ENCODE results near the gene RCOR1.

DNA sequence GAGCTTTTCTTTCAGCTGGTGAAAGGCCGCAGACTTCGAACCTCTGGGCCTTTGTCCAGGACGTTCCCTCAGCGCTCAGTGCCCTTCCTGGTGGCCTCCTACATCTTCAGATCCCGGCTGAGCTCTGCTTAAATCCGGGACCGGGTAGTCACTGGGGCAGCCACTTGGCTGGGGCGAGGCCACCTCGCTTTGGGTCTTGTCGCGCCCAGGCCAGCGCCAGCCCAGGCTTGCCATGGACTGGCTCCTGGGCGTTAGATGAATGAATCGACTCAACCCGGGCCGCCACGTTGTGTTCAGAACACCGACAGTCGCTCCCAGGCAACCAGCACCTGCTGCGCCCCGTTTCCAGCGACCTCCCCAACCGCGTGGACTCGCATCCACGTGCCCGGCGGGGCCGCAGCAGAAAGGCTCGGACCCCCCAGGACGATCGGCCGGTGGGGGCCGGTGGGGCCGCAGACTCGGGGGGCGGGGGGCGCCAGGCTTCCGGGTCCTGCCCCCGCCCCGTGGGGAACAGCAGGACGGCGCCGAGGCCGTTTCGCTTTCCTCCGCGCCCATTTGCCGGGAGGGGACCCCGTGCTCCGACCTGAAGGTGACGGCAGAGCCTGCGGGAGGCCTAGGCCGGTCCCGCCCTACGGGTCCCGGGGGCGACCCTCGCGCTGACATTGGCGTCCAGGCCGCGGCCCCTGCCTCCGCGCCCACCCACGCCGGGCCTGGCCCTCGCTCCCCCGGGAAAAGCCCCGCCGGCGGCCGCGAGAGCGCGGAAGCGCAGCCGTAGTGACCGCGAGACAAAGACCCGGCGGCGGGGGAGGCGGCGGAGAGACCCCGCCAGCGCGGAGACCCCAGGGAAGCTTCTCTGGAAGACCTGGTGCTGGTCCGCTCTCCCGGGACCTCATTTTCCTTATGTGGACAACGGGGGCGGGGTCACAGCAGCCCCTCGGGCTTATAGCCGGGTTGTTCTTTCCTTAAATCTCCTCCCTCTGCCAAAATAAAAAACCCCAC, 37.3 kb upstream of the RCOR1 start:
- TF ChIP-seq CTCF (IDR thresholded peaks at IDR 0.05), result no peak
- no peak for TF ChIP-seq POLR2A (IDR thresholded peaks at IDR 0.05)
